Stimulated activated CD4-positive, alpha-beta T cell treated with anti-CD3 and anti-CD28 coated beads, Interleukin-12 subunit alpha, Interleukin-12 subunit beta, amount 100 ng/mL, for 4 hours (primary cell): ENCODE measurements around the gene YTHDC2.
"Not testable (repeated sequence)": the region's sequence is repeated elsewhere in the genome, so short reads cannot be mapped to it uniquely, and the experiment has no call there.

ENCODE experiments used
- DNase-seq: peaks from one replicate; pipeline ENCODE4 v3.0.0-alpha.2; 2020

The YTHDC2 gene

GRCh38 chr5:113520899-113521298 lies 7.4 kb downstream of the YTHDC2 start:
- DNase-seq, result no peak

- no peak for DNase-seq
These were observed 9.7 kb downstream of the YTHDC2 start for GRCh38 chr5:113523168-113523567.

GRCh38 chr5:113524927-113525326 lies 11.4 kb downstream of the YTHDC2 start:
- no peak for DNase-seq

- DNase-seq, result no peak
These were observed 12.9 kb downstream of the YTHDC2 start for GRCh38 chr5:113526421-113526820.

GRCh38 chr5:113527746-113528145 lies 14.3 kb downstream of the YTHDC2 start:
- DNase-seq, result no peak

GRCh38 chr5:113531481-113532159 lies 18.1 kb downstream of the YTHDC2 start:
- no peak for DNase-seq

GRCh38 chr5:113538313-113538712 lies 24.8 kb downstream of the YTHDC2 start:
- no peak for DNase-seq

GRCh38 chr5:113546703-113547183 lies 33.2 kb downstream of the YTHDC2 start:
- no peak for DNase-seq

GRCh38 chr5:113548396-113548795 lies 34.9 kb downstream of the YTHDC2 start:
- DNase-seq, result no peak

- no peak for DNase-seq
These were observed 38.6 kb downstream of the YTHDC2 start for GRCh38 chr5:113552137-113552536.

GRCh38 chr5:113552620-113553019 lies 39.1 kb downstream of the YTHDC2 start:
- DNase-seq, result no peak

- DNase-seq, result no peak
These were observed 49.4 kb downstream of the YTHDC2 start for GRCh38 chr5:113562828-113563400.

- DNase-seq, result no peak
These were observed 55.9 kb downstream of the YTHDC2 start for GRCh38 chr5:113569396-113569795.

- DNase-seq, result no peak
These were observed 59.2 kb downstream of the YTHDC2 start for GRCh38 chr5:113572716-113573115.

GRCh38 chr5:113574417-113574816 lies 60.9 kb downstream of the YTHDC2 start:
- DNase-seq, result no peak

GRCh38 chr5:113575074-113575473 lies 61.6 kb downstream of the YTHDC2 start:
- DNase-seq, result no peak

GRCh38 chr5:113578091-113578490 lies 64.6 kb downstream of the YTHDC2 start:
- DNase-seq, result no peak

- no peak for DNase-seq
These were observed 67.9 kb downstream of the YTHDC2 start for GRCh38 chr5:113581388-113581787.

GRCh38 chr5:113598150-113598549 lies 84.7 kb downstream of the YTHDC2 start:
- no peak for DNase-seq

- no peak for DNase-seq
These were observed 85.4 kb downstream of the YTHDC2 start for GRCh38 chr5:113598926-113599325.

GRCh38 chr5:113600255-113600905 lies 86.9 kb downstream of the YTHDC2 start:
- no peak for DNase-seq

GRCh38 chr5:113601423-113601822 lies 87.9 kb downstream of the YTHDC2 start:
- DNase-seq, result no peak

GRCh38 chr5:113603246-113603645 lies 89.8 kb downstream of the YTHDC2 start:
- DNase-seq, result not testable (repeated sequence)
